ENCODE results near the gene MC3R. TPM values are rescaled to one million over a fixed set of nuclear protein-coding genes. Genes with fewer than 3 reads are reported as not detected.

The MC3R gene
- total RNA-seq, result not detected
- polyA plus RNA-seq, result not detected
- total RNA-seq, result not detected

DNA sequence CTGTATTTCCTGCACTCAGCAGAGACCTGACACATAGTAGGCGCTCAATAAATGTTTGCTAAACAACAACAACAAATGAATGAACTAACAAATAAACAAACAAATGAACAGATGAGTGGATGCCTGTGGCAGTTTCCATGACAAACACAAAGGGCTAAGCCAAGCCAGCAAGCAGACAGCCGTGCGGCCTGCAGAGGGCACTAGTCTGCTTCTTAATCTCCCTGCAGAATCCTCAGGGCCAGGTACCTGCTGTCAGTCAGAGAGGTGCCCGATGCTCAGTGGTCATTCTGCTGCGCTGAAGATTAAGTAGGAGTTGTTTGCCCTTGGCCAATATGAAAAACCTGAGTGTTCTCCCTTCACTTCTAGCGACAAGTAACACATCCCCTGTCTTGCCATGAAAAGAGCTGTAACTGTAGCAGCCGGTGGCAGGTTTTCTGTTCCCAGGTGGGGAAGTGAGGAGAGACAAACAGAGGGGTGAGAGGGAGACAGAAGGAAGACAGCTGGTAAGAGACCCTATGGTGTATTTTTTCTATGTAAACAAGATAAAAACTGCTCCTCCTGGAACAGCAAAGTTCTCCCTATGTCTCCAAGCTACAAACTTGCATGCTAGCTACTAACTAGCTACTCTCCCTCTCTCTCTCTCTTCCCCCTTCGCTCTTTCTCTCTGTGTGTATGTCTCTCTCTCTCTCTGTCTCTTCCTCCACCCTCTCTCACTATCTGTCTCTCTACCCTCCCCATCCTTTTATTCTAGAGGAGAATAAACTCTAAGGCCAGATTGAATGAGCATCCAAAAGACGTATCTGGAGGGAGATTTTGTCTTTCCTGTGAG lies at the start of gene MC3R:
MC3R (plus strand) TSS at position 779 of the 829 bp plus-strand sequence. CDS start 112 bp downstream, outside the sequence.
- Histone ChIP-seq H3K27ac (ENCODE audit: low read depth, low read length) (no peak within 1 kb of the TSS), H3K4me1 (ENCODE audit: control insufficient read depth in 2 of 2, insufficient read depth in 2 of 2, low read length in 2 of 2) (no peaks in the 10 kb centered on the region), H3K36me3 (ENCODE audit: control insufficient read depth in 2 of 3, insufficient read depth in 3 of 3, low read length in 3 of 3) (no peaks in the 10 kb centered on the region), H3K9me3 (ENCODE audit: control insufficient read depth in 2 of 3, low read length in 3 of 3) (no peaks in the 10 kb centered on the region), H3K4me3 (ENCODE audit: low read length) (no peak within 1 kb of the TSS), H3K27me3 (ENCODE audit: control insufficient read depth in 2 of 2, insufficient read depth in 2 of 2, low read length in 2 of 2) (no peaks in the 10 kb centered on the region)
- Mint-ChIP-seq H3K27ac (no peak within 1 kb of the TSS), H3K27me3 (peaks cover 10 to 70% (median 59%) of the 10 kb centered on the region in 5 donors), H3K4me1 (no peaks in the 10 kb centered on the region), H3K9me3 (peaks cover 0 to 2% (median 0%) of the 10 kb centered on the region in 11 donors), H3K4me3 (no peak within 1 kb of the TSS), H3K36me3 (no peaks in the 10 kb centered on the region)
- intact Hi-C loops (cut with micrococcal nuclease), result loop anchor here (2.0 to 5.0 kb wide), 3 partner anchors 94 to 269 kb away; no protein-coding TSS in a partner anchor
- ATAC-seq (no peak), DNase-seq (peak in 7 of 9 donors; percentile 9 to 34 (median 21))
- POLR2A ChIA-PET, result no interaction called here
- CTCF ChIA-PET, result no interaction called here

- no peak overlapping the region for H3K4me3 Mint-ChIP-seq
- ATAC-seq, result no peak
- H3K36me3 Mint-ChIP-seq, result peaks cover 0 to 11% (median 0%) of the 10 kb centered on the region in 5 donors
- intact Hi-C loops (cut with micrococcal nuclease), result no loop called here
- H3K27me3 Mint-ChIP-seq, result peaks cover 0 to 16% (median 5%) of the 10 kb centered on the region in 5 donors
- no peak for DNase-seq
- ChIA-PET POLR2A (no interaction called here), CTCF (no interaction called here)
- no peaks in the 10 kb centered on the region for H3K27me3 ChIP-seq (ENCODE audit: control insufficient read depth in 2 of 2, insufficient read depth in 2 of 2, low read length in 2 of 2)
- H3K27ac Mint-ChIP-seq, result no peak overlapping the region
- no peak overlapping the region for H3K4me3 ChIP-seq (ENCODE audit: low read length)
- H3K4me1 ChIP-seq (ENCODE audit: control insufficient read depth in 2 of 2, insufficient read depth in 2 of 2, low read length in 2 of 2), result no peaks in the 10 kb centered on the region
- no peaks in the 10 kb centered on the region for H3K36me3 ChIP-seq (ENCODE audit: control insufficient read depth in 2 of 3, insufficient read depth in 3 of 3, low read length in 3 of 3)
- peaks cover 0 to 19% (median 3%) of the 10 kb centered on the region in 3 experiments for H3K9me3 ChIP-seq (ENCODE audit: control insufficient read depth in 2 of 3, low read length in 3 of 3)
- H3K9me3 Mint-ChIP-seq, result peaks cover 10 to 44% (median 25%) of the 10 kb centered on the region in 11 donors
- H3K4me1 Mint-ChIP-seq, result no peaks in the 10 kb centered on the region
- H3K27ac ChIP-seq (ENCODE audit: low read depth, low read length), result no peak overlapping the region
These were observed 48.1 kb upstream of the MC3R start for GRCh38 chr20:56200456-56200855.

DNA sequence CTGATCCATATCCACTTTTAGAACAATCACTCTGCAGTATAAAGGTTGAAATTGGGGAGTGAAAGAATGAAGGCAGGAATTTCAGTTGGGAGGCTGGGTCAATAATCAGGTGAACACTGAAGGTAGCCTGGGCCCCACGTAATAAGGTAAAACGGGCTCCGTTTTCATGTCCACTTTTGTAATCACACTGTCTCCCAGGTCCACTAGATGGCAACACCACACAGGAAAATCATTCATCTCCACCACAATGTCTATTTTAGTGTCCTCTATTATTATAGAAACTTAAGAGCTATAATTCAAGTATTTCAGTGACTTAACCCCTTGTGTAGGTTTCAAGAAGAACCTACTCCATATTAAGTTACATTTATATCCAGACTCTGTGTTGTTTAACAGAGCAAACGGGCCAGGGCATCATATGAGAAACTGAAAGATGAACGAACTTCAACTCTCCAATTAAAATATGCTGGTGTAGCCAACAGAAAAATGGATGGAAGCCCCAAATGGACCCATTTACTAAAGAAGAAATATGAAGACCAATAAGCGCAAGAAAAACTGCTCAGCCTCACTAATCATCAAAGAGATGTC lies 45.9 kb upstream of the MC3R start:
- peaks cover 0 to 19% (median 3%) of the 10 kb centered on the region in 5 donors for H3K27me3 Mint-ChIP-seq

DNA sequence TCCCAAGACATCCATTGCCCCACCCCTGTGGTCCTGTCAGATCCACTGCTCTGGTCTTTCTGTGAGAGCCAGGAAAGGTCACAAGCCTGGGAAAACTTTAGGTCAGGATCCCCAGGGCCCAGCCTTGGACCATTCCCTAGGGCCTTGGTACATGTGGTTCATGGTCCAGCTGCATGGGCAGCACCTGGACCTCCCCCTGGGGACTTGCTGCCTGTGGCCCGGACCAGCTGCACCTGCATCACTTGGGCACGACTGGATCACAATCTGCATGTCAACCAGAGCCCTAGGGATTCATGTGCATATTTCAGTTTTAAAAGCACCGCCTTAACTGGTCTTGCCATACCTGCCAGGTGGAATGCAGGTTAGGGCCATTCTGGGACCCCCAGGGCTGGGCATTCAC lies 44.3 kb upstream of the MC3R start:
- POLR2A ChIA-PET, result no interaction called here

More for the DNA sequence above, 45.9 kb upstream of the MC3R start:
- H3K4me1 Mint-ChIP-seq, result no peaks in the 10 kb centered on the region
- CTCF ChIA-PET, result interaction anchor here (0.6 kb wide), 1 partner anchor 316 kb away, joined by 3 read pairs; no protein-coding TSS in a partner anchor
- Histone ChIP-seq H3K4me1 (ENCODE audit: control insufficient read depth in 2 of 2, insufficient read depth in 2 of 2, low read length in 2 of 2) (no peaks in the 10 kb centered on the region), H3K27ac (ENCODE audit: low read depth, low read length) (no peak overlapping the region), H3K9me3 (ENCODE audit: control insufficient read depth in 2 of 3, low read length in 3 of 3) (peaks cover 0 to 19% (median 3%) of the 10 kb centered on the region in 3 experiments), H3K4me3 (ENCODE audit: low read length) (no peak overlapping the region), H3K27me3 (ENCODE audit: control insufficient read depth in 2 of 2, insufficient read depth in 2 of 2, low read length in 2 of 2) (no peaks in the 10 kb centered on the region), H3K36me3 (ENCODE audit: control insufficient read depth in 2 of 3, insufficient read depth in 3 of 3, low read length in 3 of 3) (no peaks in the 10 kb centered on the region)
- POLR2A ChIA-PET, result interaction anchor here (0.7 kb wide), 1 partner anchor 539 kb away, joined by 4 read pairs; no protein-coding TSS in a partner anchor
- ATAC-seq (no peak), DNase-seq (no peak)
- no peak overlapping the region for H3K27ac Mint-ChIP-seq
- no peak overlapping the region for H3K4me3 Mint-ChIP-seq
- intact Hi-C loops (cut with micrococcal nuclease), result no loop called here
- peaks cover 10 to 44% (median 23%) of the 10 kb centered on the region in 11 donors for H3K9me3 Mint-ChIP-seq
- H3K36me3 Mint-ChIP-seq, result peaks cover 0 to 11% (median 0%) of the 10 kb centered on the region in 5 donors

GRCh38 chr20:56205346-56205745 lies 43.2 kb upstream of the MC3R start:
- H3K27me3 ChIP-seq (ENCODE audit: control insufficient read depth in 2 of 2, insufficient read depth in 2 of 2, low read length in 2 of 2), result no peaks in the 10 kb centered on the region
- ATAC-seq, result no peak
- Mint-ChIP-seq H3K36me3 (peaks cover 0 to 6% (median 0%) of the 10 kb centered on the region in 5 donors), H3K9me3 (peaks cover 3 to 22% (median 9%) of the 10 kb centered on the region in 11 donors), H3K27ac (no peak overlapping the region), H3K4me1 (no peaks in the 10 kb centered on the region), H3K4me3 (no peak overlapping the region), H3K27me3 (peaks cover 0 to 30% (median 10%) of the 10 kb centered on the region in 5 donors)
- H3K27ac ChIP-seq (ENCODE audit: low read depth, low read length), result no peak overlapping the region
- H3K36me3 ChIP-seq (ENCODE audit: control insufficient read depth in 2 of 3, insufficient read depth in 3 of 3, low read length in 3 of 3), result no peaks in the 10 kb centered on the region
- ChIA-PET POLR2A (no interaction called here), CTCF (no interaction called here)
- H3K4me3 ChIP-seq (ENCODE audit: low read length), result no peak overlapping the region
- no peak for DNase-seq
- no peaks in the 10 kb centered on the region for H3K4me1 ChIP-seq (ENCODE audit: control insufficient read depth in 2 of 2, insufficient read depth in 2 of 2, low read length in 2 of 2)
- intact Hi-C loops (cut with micrococcal nuclease), result no loop called here
- peaks cover 0 to 9% (median 2%) of the 10 kb centered on the region in 3 experiments for H3K9me3 ChIP-seq (ENCODE audit: control insufficient read depth in 2 of 3, low read length in 3 of 3)

More for the DNA sequence above, 44.3 kb upstream of the MC3R start:
- DNase-seq (no peak), ATAC-seq (no peak)
- H3K4me3 ChIP-seq (ENCODE audit: low read length), result no peak overlapping the region
- H3K9me3 Mint-ChIP-seq, result peaks cover 10 to 33% (median 18%) of the 10 kb centered on the region in 11 donors
- peaks cover 0 to 28% (median 5%) of the 10 kb centered on the region in 5 donors for H3K27me3 Mint-ChIP-seq
- intact Hi-C loops (cut with micrococcal nuclease), result no loop called here
- no peaks in the 10 kb centered on the region for H3K4me1 Mint-ChIP-seq
- H3K36me3 ChIP-seq (ENCODE audit: control insufficient read depth in 2 of 3, insufficient read depth in 3 of 3, low read length in 3 of 3), result no peaks in the 10 kb centered on the region
- no peak overlapping the region for H3K4me3 Mint-ChIP-seq
- H3K27ac ChIP-seq (ENCODE audit: low read depth, low read length), result no peak overlapping the region
- H3K27me3 ChIP-seq (ENCODE audit: control insufficient read depth in 2 of 2, insufficient read depth in 2 of 2, low read length in 2 of 2), result no peaks in the 10 kb centered on the region
- H3K27ac Mint-ChIP-seq, result no peak overlapping the region
- H3K36me3 Mint-ChIP-seq, result peaks cover 0 to 11% (median 0%) of the 10 kb centered on the region in 5 donors
- CTCF ChIA-PET, result no interaction called here
- H3K4me1 ChIP-seq (ENCODE audit: control insufficient read depth in 2 of 2, insufficient read depth in 2 of 2, low read length in 2 of 2), result no peaks in the 10 kb centered on the region
- peaks cover 0 to 19% (median 3%) of the 10 kb centered on the region in 3 experiments for H3K9me3 ChIP-seq (ENCODE audit: control insufficient read depth in 2 of 3, low read length in 3 of 3)

DNA sequence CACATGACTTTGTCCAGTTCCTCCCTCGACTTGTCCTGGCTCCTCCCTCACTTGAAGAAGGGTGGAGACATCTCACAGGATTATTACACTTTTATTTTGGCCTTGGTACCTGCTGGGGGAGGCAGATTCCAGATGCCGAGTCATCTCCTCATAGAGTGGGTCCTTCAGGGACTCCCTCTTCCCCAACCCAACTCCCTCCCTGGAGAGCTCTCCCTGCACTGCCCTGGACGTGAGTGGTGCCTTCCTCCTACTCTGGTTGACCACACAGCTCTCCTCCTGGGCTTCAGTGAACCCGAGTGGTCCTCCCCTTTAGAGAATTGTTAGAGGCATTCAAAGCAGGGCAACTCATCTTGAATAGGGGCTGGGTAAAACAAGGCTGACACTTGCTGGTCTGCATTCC lies 40.9 kb upstream of the MC3R start:
- DNase-seq (no peak), ATAC-seq (no peak)
- intact Hi-C loops (cut with micrococcal nuclease), result no loop called here
- Histone ChIP-seq H3K27ac (ENCODE audit: low read depth, low read length) (no peak overlapping the region), H3K4me1 (ENCODE audit: control insufficient read depth in 2 of 2, insufficient read depth in 2 of 2, low read length in 2 of 2) (no peaks in the 10 kb centered on the region), H3K4me3 (ENCODE audit: low read length) (no peak overlapping the region), H3K36me3 (ENCODE audit: control insufficient read depth in 2 of 3, insufficient read depth in 3 of 3, low read length in 3 of 3) (no peaks in the 10 kb centered on the region), H3K27me3 (ENCODE audit: control insufficient read depth in 2 of 2, insufficient read depth in 2 of 2, low read length in 2 of 2) (no peaks in the 10 kb centered on the region), H3K9me3 (ENCODE audit: control insufficient read depth in 2 of 3, low read length in 3 of 3) (no peaks in the 10 kb centered on the region)
- H3K27ac Mint-ChIP-seq, result no peak overlapping the region
- no peaks in the 10 kb centered on the region for H3K4me1 Mint-ChIP-seq
- no peaks in the 10 kb centered on the region for H3K36me3 Mint-ChIP-seq
- peaks cover 0 to 28% (median 10%) of the 10 kb centered on the region in 5 donors for H3K27me3 Mint-ChIP-seq
- POLR2A ChIA-PET, result no interaction called here
- no peak overlapping the region for H3K4me3 Mint-ChIP-seq
- CTCF ChIA-PET, result no interaction called here
- H3K9me3 Mint-ChIP-seq, result peaks cover 0 to 2% (median 0%) of the 10 kb centered on the region in 11 donors
